ENCODE data around the gene VTI1A. TPM values are rescaled to one million over a fixed set of nuclear protein-coding genes. Genes with fewer than 3 reads are reported as not detected.

Gene VTI1A
- total RNA-seq, 6 experiments from 2014 or later: 23.6 to 27.9 (median 24.9) TPM

GRCh38 chr10:112838784-112839481, 391.9 kb downstream of the VTI1A start:
- Mint-ChIP-seq H3K27ac (no peak overlapping the region), H3K9me3 (no peaks in the 10 kb centered on the region), H3K36me3 (ENCODE audit: low read depth) (no peaks in the 10 kb centered on the region), H3K4me3 (no peak overlapping the region), H3K27me3 (ENCODE audit: insufficient read depth) (peaks cover 10% of the 10 kb centered on the region), H3K4me1 (ENCODE audit: low read depth) (no peaks in the 10 kb centered on the region)
- DNase-seq: no peak
- TF ChIP-seq, protein P1, sequence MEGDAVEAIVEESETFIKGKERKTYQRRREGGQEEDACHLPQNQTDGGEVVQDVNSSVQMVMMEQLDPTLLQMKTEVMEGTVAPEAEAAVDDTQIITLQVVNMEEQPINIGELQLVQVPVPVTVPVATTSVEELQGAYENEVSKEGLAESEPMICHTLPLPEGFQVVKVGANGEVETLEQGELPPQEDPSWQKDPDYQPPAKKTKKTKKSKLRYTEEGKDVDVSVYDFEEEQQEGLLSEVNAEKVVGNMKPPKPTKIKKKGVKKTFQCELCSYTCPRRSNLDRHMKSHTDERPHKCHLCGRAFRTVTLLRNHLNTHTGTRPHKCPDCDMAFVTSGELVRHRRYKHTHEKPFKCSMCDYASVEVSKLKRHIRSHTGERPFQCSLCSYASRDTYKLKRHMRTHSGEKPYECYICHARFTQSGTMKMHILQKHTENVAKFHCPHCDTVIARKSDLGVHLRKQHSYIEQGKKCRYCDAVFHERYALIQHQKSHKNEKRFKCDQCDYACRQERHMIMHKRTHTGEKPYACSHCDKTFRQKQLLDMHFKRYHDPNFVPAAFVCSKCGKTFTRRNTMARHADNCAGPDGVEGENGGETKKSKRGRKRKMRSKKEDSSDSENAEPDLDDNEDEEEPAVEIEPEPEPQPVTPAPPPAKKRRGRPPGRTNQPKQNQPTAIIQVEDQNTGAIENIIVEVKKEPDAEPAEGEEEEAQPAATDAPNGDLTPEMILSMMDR (IDR thresholded peaks at IDR 0.05): no peak

DNA sequence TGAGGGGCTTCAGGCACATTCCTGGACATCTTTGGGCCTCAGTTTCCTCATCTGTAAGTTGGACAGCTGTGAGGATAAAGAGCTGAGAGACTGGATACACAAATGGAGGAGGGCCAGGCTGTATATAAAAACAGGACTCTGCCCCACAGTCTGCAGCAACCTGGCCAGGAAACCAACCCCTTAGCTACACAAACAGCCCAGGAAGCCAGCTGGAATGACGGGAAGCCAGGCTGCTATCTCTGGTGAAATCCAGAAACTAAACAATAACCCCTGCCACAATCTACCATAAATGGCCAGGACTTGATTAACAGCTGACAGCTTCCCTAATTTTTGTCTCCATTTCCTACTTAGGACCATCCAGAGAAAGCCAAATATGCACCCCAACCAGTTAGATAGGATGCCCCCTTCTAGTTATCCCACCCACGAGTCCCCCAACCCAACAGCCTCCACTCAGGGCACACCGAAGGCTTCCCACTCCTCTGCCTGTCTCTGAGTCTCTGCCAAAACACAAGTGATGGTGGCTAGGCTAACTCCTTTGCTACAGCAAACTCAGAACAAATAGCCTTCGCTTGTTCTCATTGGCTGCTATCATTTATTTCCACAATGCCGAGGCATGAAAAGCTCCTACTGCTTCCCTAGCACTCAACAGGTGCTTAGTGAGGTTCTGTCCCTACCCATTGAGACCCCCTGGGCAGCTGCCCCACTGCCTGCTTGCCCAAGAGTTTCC, 393.1 kb downstream of the VTI1A start:
- TF ChIP-seq, protein P1 (IDR thresholded peaks at IDR 0.05): no peak
- no peak overlapping the region for H3K27ac Mint-ChIP-seq
- no peaks in the 10 kb centered on the region; the same call in 1 of the 2 replicates for H3K9me3 Mint-ChIP-seq
- H3K36me3 Mint-ChIP-seq (ENCODE audit: low read depth): no peaks in the 10 kb centered on the region
- H3K27me3 Mint-ChIP-seq (ENCODE audit: insufficient read depth): peaks cover 10% of the 10 kb centered on the region
- H3K4me1 Mint-ChIP-seq (ENCODE audit: low read depth): no peaks in the 10 kb centered on the region; the same call in 1 of the 2 replicates
- DNase-seq: no peak
- H3K4me3 Mint-ChIP-seq: no peak overlapping the region

- no peak for DNase-seq
- H3K9me3 Mint-ChIP-seq: peaks cover 4% of the 10 kb centered on the region; the same call in 1 of the 2 replicates
- peaks cover 11% of the 10 kb centered on the region for H3K27me3 Mint-ChIP-seq (ENCODE audit: insufficient read depth)
- H3K36me3 Mint-ChIP-seq (ENCODE audit: low read depth): no peaks in the 10 kb centered on the region
- no peaks in the 10 kb centered on the region; the same call in 1 of the 2 replicates for H3K4me1 Mint-ChIP-seq (ENCODE audit: low read depth)
- no peak overlapping the region for H3K27ac Mint-ChIP-seq
- H3K4me3 Mint-ChIP-seq: no peak overlapping the region
- TF ChIP-seq, protein P1 (IDR thresholded peaks at IDR 0.05): no peak
These were observed 394.5 kb downstream of the VTI1A start for GRCh38 chr10:112841549-112841948.

GRCh38 chr10:112842832-112843360, 395.9 kb downstream of the VTI1A start:
- Mint-ChIP-seq H3K27ac (no peak overlapping the region), H3K9me3 (peaks cover 14% of the 10 kb centered on the region), H3K27me3 (ENCODE audit: insufficient read depth) (peaks cover 10% of the 10 kb centered on the region), H3K4me3 (no peak overlapping the region), H3K4me1 (ENCODE audit: low read depth) (no peaks in the 10 kb centered on the region; the same call in 1 of the 2 replicates), H3K36me3 (ENCODE audit: low read depth) (peaks cover 9% of the 10 kb centered on the region)
- TF ChIP-seq, protein P1 (IDR thresholded peaks at IDR 0.05): no peak
- DNase-seq: no peak

- Mint-ChIP-seq H3K36me3 (ENCODE audit: low read depth) (peaks cover 16% of the 10 kb centered on the region), H3K27ac (no peak overlapping the region), H3K4me3 (no peak overlapping the region), H3K9me3 (peaks cover 21% of the 10 kb centered on the region), H3K4me1 (ENCODE audit: low read depth) (no peaks in the 10 kb centered on the region; the same call in 1 of the 2 replicates), H3K27me3 (ENCODE audit: insufficient read depth) (peaks cover 7% of the 10 kb centered on the region)
- no peak for DNase-seq
- TF ChIP-seq, protein P1 (IDR thresholded peaks at IDR 0.05): no peak
These were observed 396.6 kb downstream of the VTI1A start for GRCh38 chr10:112843623-112844022.
